Sigmoid colon (tissue), 7 donors: Measurements from ENCODE around the gene NEBL. TPM values are rescaled to one million over a fixed set of nuclear protein-coding genes. Genes with fewer than 3 reads are reported as not detected.

Source experiments
- DNase-seq: peaks from one replicate; pipeline ENCODE4 v3.0.0-alpha.2; 2019
- H3K27ac ChIP-seq, 4 donors: fragments of 200-600 bp; sonication (generic); one replicate each; pipeline ENCODE4 v1.5.1; 2016 to 2019; ENCODE audit warnings: mild to moderate bottlenecking in 1 of 4
- H3K27me3 ChIP-seq, 3 donors: fragments of 200-600 bp; sonication (generic); one replicate each; pipeline ENCODE4 v1.5.1; 2019; ENCODE audit warnings: mild to moderate bottlenecking in 1 of 3
- H3K36me3 ChIP-seq, 4 donors: fragments of 200-600 bp; sonication (generic); one replicate each; pipeline ENCODE4 v1.5.1; 2016 to 2019
- H3K4me1 ChIP-seq, 4 donors: fragments of 200-600 bp; sonication (generic); one replicate each; pipeline ENCODE4 v1.5.1; 2017 to 2019
- H3K4me3 ChIP-seq, 4 donors: fragments of 200-600 bp; sonication (generic); one replicate each; pipeline ENCODE4 v1.5.1; 2017 to 2019; ENCODE audit warnings: mild to moderate bottlenecking in 2 of 4, moderate library complexity in 1 of 4
- H3K9me3 ChIP-seq, 4 donors: fragments of 200-600 bp in 3 of 4; sonication (generic) in 3 of 4; one replicate each; pipeline versions ENCODE4 v1.5.1 to v1.6.1; 2013 to 2019
- EP300 ChIP-seq, 4 donors: sonication (generic); formaldehyde crosslinking; IDR thresholded peaks; one replicate each; pipeline ENCODE4 v1.6.1; 2017; ENCODE audit warnings: antibody characterized with exemption in 4 of 4
- POLR2A ChIP-seq, 2 donors: fragments of 450-650 bp; IDR thresholded peaks; one replicate each; pipeline ENCODE4 v1.6.1; 2016; ENCODE audit warnings: antibody characterized with exemption in 2 of 2, mild to moderate bottlenecking in 2 of 2, moderate library complexity in 2 of 2
- POLR2AphosphoS5 ChIP-seq, 4 donors: sonication (generic); formaldehyde crosslinking; IDR thresholded peaks; one replicate each; pipeline ENCODE4 v1.6.1; 2017; ENCODE audit warnings: antibody characterized with exemption in 4 of 4
- WGBS, 2 donors: extraction: QIAGEN DNeasy Blood & Tissue Kit; methylation state at CpG; one replicate each; pipeline ENCODE4 v1.1.7; 2013; 5-methylcytosine and 5-hydroxymethylcytosine counted together
- intact Hi-C: fragments of 100-400 bp; cut with DNase I; formaldehyde crosslinking; loops from one replicate; pipeline ENCODE4 v1.15.1; 2023
- polyA plus RNA-seq, 3 donors: library from polyadenylated mRNA; stranded (reverse); fragments of 200-250 nt; gene quantifications; one replicate each; pipeline ENCODE4 v1.2.3, GENCODE V29; 2013
- total RNA-seq, 4 donors: library from RNA; depleted of rRNA; stranded (reverse); fragments of >200 nt; gene quantifications; one replicate each; pipeline ENCODE4 v1.1.0, GENCODE V29; 2016
- TF ChIP-seq, protein P1 (sequence below), 4 experiments: fragments of 450-650 bp in 3 of 4; fragments of 200-600 bp in 1 of 4; IDR thresholded peaks; one replicate each; pipeline ENCODE4 v1.5.1; 2016 to 2019; ENCODE audit warnings: antibody characterized with exemption in 4 of 4, mild to moderate bottlenecking in 3 of 4, moderate library complexity in 2 of 4
- donor health status: healthy with polysubstance abuse.
- donor health status: Bipolar disorder and iron deficiency.
- donor health status: healthy.

NEBL gene
- total and polyA plus RNA-seq, 7 donors, result 1.1 to 4.9 (median 2.1) TPM

DNA sequence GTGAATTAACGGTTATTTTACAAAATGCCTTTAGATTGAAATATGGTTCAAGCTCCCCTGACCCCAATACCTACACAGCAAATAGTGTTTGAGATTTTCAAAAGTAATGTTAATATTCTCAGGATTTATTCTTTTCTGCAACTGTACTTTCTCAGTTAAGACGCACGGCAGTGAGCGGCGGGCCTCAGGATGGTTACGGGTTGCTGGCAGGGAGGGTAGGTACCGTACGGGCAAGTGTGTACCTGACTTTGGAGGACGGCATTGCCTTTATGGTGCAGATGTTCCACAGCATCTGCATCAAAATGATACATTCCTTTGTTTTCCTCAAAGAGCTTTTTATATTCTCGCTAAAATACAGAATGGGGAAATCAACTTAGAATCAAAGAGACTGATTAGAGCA lies 44.8 kb downstream of the NEBL start:
- Histone ChIP-seq H3K36me3 (no peaks in the 10 kb centered on the region), H3K27ac (no peak overlapping the region), H3K9me3 (no peaks in the 10 kb centered on the region), H3K4me1 (no peaks in the 10 kb centered on the region), H3K4me3 (no peak overlapping the region), H3K27me3 (no peaks in the 10 kb centered on the region)
- intact Hi-C loops, result loop anchor here (10.0 kb wide), 1 partner anchor 1038 kb away; the partner anchor contains the start of gene PLXDC2
- no peak for DNase-seq
- TF ChIP-seq, protein P1, sequence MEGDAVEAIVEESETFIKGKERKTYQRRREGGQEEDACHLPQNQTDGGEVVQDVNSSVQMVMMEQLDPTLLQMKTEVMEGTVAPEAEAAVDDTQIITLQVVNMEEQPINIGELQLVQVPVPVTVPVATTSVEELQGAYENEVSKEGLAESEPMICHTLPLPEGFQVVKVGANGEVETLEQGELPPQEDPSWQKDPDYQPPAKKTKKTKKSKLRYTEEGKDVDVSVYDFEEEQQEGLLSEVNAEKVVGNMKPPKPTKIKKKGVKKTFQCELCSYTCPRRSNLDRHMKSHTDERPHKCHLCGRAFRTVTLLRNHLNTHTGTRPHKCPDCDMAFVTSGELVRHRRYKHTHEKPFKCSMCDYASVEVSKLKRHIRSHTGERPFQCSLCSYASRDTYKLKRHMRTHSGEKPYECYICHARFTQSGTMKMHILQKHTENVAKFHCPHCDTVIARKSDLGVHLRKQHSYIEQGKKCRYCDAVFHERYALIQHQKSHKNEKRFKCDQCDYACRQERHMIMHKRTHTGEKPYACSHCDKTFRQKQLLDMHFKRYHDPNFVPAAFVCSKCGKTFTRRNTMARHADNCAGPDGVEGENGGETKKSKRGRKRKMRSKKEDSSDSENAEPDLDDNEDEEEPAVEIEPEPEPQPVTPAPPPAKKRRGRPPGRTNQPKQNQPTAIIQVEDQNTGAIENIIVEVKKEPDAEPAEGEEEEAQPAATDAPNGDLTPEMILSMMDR (IDR thresholded peaks at IDR 0.05), result no peak
- TF ChIP-seq POLR2AphosphoS5 (IDR thresholded peaks at IDR 0.05), result no peak
- TF ChIP-seq POLR2A (IDR thresholded peaks at IDR 0.05), result no peak
- no peak for TF ChIP-seq EP300 (IDR thresholded peaks at IDR 0.05)
- WGBS, 2 donors, result 97 to 98% methylated on average over 10 of the region's 10 CpGs

DNA sequence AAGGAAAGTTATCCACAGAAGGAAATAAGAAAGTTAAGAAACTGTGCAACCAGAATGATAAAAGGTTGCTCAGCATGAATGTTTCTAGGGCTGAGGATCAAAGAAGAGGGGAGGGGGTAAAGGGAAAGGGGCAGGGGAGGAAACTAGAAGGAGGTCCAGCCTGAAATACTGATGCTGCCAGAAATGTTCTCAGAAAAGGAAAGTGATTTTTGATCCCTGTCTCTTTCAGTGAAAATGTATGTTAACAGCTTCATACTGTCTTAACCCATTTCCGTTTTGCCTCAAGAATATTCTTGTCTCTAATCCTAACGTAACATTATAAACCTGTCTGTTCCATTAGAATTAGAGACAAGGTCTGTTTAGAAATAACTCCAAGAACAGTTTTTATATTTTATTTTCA lies 49.6 kb downstream of the NEBL start:
- H3K4me3 ChIP-seq, result no peak overlapping the region
- no peaks in the 10 kb centered on the region for H3K9me3 ChIP-seq
- intact Hi-C loops, result no loop called here
- H3K36me3 ChIP-seq, result no peaks in the 10 kb centered on the region
- WGBS, 2 donors, result 73 to 81% methylated on average over 2 of the region's 2 CpGs
- no peak for DNase-seq
- H3K4me1 ChIP-seq, result no peaks in the 10 kb centered on the region
- TF ChIP-seq POLR2A (IDR thresholded peaks at IDR 0.05), result no peak
- no peak for TF ChIP-seq EP300 (IDR thresholded peaks at IDR 0.05)
- TF ChIP-seq POLR2AphosphoS5 (IDR thresholded peaks at IDR 0.05), result no peak
- TF ChIP-seq, protein P1 (IDR thresholded peaks at IDR 0.05), result no peak
- no peaks in the 10 kb centered on the region for H3K27me3 ChIP-seq
- no peak overlapping the region for H3K27ac ChIP-seq

DNA sequence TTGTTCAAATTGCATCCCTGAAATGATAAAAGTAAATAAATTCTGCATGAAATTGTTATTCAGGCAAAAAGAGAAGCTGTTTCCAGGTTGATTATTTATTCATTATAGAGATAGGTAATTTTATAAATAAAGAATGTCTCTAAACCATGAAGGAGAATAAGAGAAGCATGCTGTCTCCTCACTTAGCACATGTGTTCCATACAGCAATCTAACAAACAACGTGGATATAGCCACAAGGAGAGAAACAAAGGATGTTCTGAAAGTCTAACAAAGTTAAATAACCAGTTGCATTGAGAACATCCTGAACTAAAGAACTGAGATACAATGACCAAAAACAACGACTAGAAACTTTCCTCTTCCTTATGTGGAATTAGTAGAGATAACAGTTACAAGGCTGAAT lies 50.8 kb downstream of the NEBL start:
- Histone ChIP-seq H3K4me1 (no peaks in the 10 kb centered on the region), H3K9me3 (no peaks in the 10 kb centered on the region), H3K27ac (no peak overlapping the region), H3K27me3 (no peaks in the 10 kb centered on the region), H3K4me3 (no peak overlapping the region), H3K36me3 (no peaks in the 10 kb centered on the region)
- 72 to 82% methylated on average over 2 of the region's 2 CpGs for WGBS, 2 donors
- DNase-seq, result no peak
- intact Hi-C loops, result no loop called here
- TF ChIP-seq POLR2A (IDR thresholded peaks at IDR 0.05) (no peak), POLR2AphosphoS5 (IDR thresholded peaks at IDR 0.05) (no peak), EP300 (IDR thresholded peaks at IDR 0.05) (no peak)
- TF ChIP-seq, protein P1 (IDR thresholded peaks at IDR 0.05), result no peak

DNA sequence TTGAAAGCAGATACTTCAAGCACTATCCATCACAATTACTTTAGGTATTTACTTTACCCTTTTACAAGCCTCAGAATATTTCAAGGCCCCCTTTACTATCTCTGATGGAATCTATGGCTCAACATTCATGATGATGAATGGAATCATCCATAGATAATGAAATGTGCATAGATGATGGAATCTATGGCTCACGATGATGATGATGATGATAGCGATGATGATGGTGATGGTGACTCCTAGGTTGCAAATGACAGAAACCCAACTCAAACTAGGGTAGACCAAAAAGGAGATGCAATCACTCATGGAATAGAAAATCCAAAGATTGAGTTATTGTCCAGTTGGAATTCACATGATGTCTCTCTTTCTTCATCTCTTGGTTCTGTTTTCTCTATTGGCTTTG lies 55.7 kb downstream of the NEBL start:
- H3K9me3 ChIP-seq, result peaks cover 0 to 6% (median 0%) of the 10 kb centered on the region in 4 donors
- no peaks in the 10 kb centered on the region for H3K4me1 ChIP-seq
- intact Hi-C loops, result no loop called here
- DNase-seq, result no peak
- WGBS, 2 donors, result 96% methylated on average over 2 of the region's 2 CpGs
- H3K36me3 ChIP-seq, result no peaks in the 10 kb centered on the region
- H3K4me3 ChIP-seq, result no peak overlapping the region
- no peaks in the 10 kb centered on the region for H3K27me3 ChIP-seq
- no peak overlapping the region for H3K27ac ChIP-seq
- TF ChIP-seq POLR2A (IDR thresholded peaks at IDR 0.05) (no peak), EP300 (IDR thresholded peaks at IDR 0.05) (no peak), POLR2AphosphoS5 (IDR thresholded peaks at IDR 0.05) (no peak)
- TF ChIP-seq, protein P1 (IDR thresholded peaks at IDR 0.05), result no peak

DNA sequence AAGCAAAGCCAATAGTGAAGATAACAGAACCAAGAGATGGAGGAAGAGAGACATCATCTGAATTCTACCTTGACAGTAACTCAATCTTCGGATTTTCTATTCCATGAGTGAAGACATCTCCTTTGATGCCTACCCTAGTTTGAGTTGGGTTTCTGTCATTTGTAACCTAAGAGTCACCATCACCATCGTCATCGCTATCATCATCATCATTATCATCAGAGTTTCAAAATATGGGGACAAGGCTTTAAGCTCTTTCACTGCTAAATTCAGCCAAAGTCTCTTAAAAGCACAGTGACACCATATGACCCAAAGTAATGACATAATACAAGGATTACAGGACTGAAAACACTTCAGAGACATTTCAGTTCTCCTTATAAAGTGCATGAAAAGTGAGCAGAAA lies 57.2 kb downstream of the NEBL start:
- intact Hi-C loops, result no loop called here
- no peaks in the 10 kb centered on the region for H3K4me1 ChIP-seq
- TF ChIP-seq, protein P1 (IDR thresholded peaks at IDR 0.05), result no peak
- no peak for TF ChIP-seq POLR2A (IDR thresholded peaks at IDR 0.05)
- no peak for TF ChIP-seq EP300 (IDR thresholded peaks at IDR 0.05)
- no peak for TF ChIP-seq POLR2AphosphoS5 (IDR thresholded peaks at IDR 0.05)
- H3K4me3 ChIP-seq, result no peak overlapping the region
- peaks cover 0 to 6% (median 0%) of the 10 kb centered on the region in 4 donors for H3K9me3 ChIP-seq
- H3K27ac ChIP-seq, result no peak overlapping the region
- H3K36me3 ChIP-seq, result no peaks in the 10 kb centered on the region
- WGBS, 2 donors, result 97 to 98% methylated on average over 3 of the region's 3 CpGs
- no peaks in the 10 kb centered on the region for H3K27me3 ChIP-seq
- no peak for DNase-seq
